ENCODE data around the gene LRP10. TPM values are rescaled to one million over a fixed set of nuclear protein-coding genes. Genes with fewer than 3 reads are reported as not detected.
"Not testable (repeated sequence)": the region's sequence is repeated elsewhere in the genome, so short reads cannot be mapped to it uniquely, and the experiment has no call there.

LRP10 gene
- total and polyA plus RNA-seq, 12 donors: 10.3 to 101 (median 48.0) TPM

- no peak for DNase-seq
- Histone ChIP-seq H3K4me3 (no peak overlapping the region), H3K27ac (no peak overlapping the region), H3K27me3 (no peaks in the 10 kb centered on the region), H3K4me1 (peaks cover 0 to 14% (median 0%) of the 10 kb centered on the region in 9 donors), H3K36me3 (peaks cover 0 to 100% (median 73%) of the 10 kb centered on the region in 9 donors), H3K9me3 (no peaks in the 10 kb centered on the region)
- no peak for ATAC-seq
- TF ChIP-seq CTCF (IDR thresholded peaks at IDR 0.05): no peak
- 96 to 98% methylated on average over 20 of the region's 20 CpGs for WGBS, 2 donors
- intact Hi-C loops (cut with DNase I): loop anchor here in 1 of 10 donors (10.0 kb wide), 1 partner anchor 81 kb away; the partner anchor contains the start of gene MRPL52
Measured at GRCh38 chr14:22906073-22906472, 34.5 kb downstream of the LRP10 start.

- WGBS, 2 donors: 89 to 96% methylated on average over 3 of the region's 3 CpGs
- intact Hi-C loops (cut with DNase I): loop anchor here in 1 of 10 donors (10.0 kb wide), 1 partner anchor 83 kb away; the partner anchor contains the start of gene MRPL52
Measured at GRCh38 chr14:22907429-22907828, 35.9 kb downstream of the LRP10 start.

GRCh38 chr14:22908601-22909000, 37.1 kb downstream of the LRP10 start:
- H3K9me3 ChIP-seq: no peaks in the 10 kb centered on the region
- peaks cover 0 to 14% (median 3%) of the 10 kb centered on the region in 9 donors for H3K4me1 ChIP-seq
- H3K4me3 ChIP-seq: no peak overlapping the region
- ATAC-seq (no peak), DNase-seq (no peak)
- no peaks in the 10 kb centered on the region for H3K27me3 ChIP-seq
- no peak for TF ChIP-seq CTCF (IDR thresholded peaks at IDR 0.05)
- peak overlapping the region in 1 of 10 donors; percentile 28 for H3K27ac ChIP-seq
- 91 to 93% methylated on average over 8 of the region's 8 CpGs for WGBS, 2 donors
- peaks cover 0 to 96% (median 62%) of the 10 kb centered on the region in 9 donors for H3K36me3 ChIP-seq
- intact Hi-C loops (cut with DNase I): loop anchor here in 1 of 10 donors (10.0 kb wide), 1 partner anchor 84 kb away; the partner anchor contains the start of gene MRPL52

More at GRCh38 chr14:22907429-22907828, 35.9 kb downstream of the LRP10 start:
- Histone ChIP-seq H3K27me3 (no peaks in the 10 kb centered on the region), H3K27ac (no peak overlapping the region), H3K36me3 (peaks cover 0 to 100% (median 71%) of the 10 kb centered on the region in 9 donors), H3K4me3 (no peak overlapping the region), H3K9me3 (no peaks in the 10 kb centered on the region), H3K4me1 (peaks cover 0 to 14% (median 3%) of the 10 kb centered on the region in 9 donors)
- no peak for DNase-seq
- no peak for ATAC-seq
- no peak for TF ChIP-seq CTCF (IDR thresholded peaks at IDR 0.05)

GRCh38 chr14:22910916-22911315, 39.4 kb downstream of the LRP10 start:
- no peak for ATAC-seq

GRCh38 chr14:22914836-22915235, 43.3 kb downstream of the LRP10 start:
- Histone ChIP-seq H3K36me3 (peaks cover 0 to 60% (median 12%) of the 10 kb centered on the region in 9 donors), H3K4me1 (peaks cover 7 to 44% (median 31%) of the 10 kb centered on the region in 9 donors), H3K27ac (peak overlapping the region in 2 of 10 donors; percentile 0 to 37)
- not testable (repeated sequence) for H3K4me3 ChIP-seq, DNase-seq, H3K27me3 ChIP-seq, H3K9me3 ChIP-seq, ATAC-seq
- 92 to 98% methylated on average over 4 of the region's 4 CpGs for WGBS, 2 donors
- intact Hi-C loops (cut with DNase I): loop anchor here in 2 of 10 donors (5.0 kb wide), 2 partner anchors 43 to 88 kb away; partner anchors contain the start of genes LRP10 (in 2 of the 2) and MRPL52 (in 1 of the 2)

More at GRCh38 chr14:22910916-22911315, 39.4 kb downstream of the LRP10 start:
- Histone ChIP-seq H3K36me3 (peaks cover 0 to 88% (median 39%) of the 10 kb centered on the region in 9 donors), H3K9me3 (no peaks in the 10 kb centered on the region), H3K4me1 (peaks cover 0 to 30% (median 4%) of the 10 kb centered on the region in 9 donors), H3K27ac (no peak overlapping the region), H3K27me3 (no peaks in the 10 kb centered on the region), H3K4me3 (no peak overlapping the region)
- no peak for DNase-seq
- TF ChIP-seq CTCF (IDR thresholded peaks at IDR 0.05): no peak
- WGBS, 2 donors: 88 to 94% methylated on average over 5 of the region's 5 CpGs
- intact Hi-C loops (cut with DNase I): no loop called here

Data from heart right ventricle (tissue), 16 donors.